NT2/D1 (cell line): ENCODE results near the gene ADAMTS12.

Experiments
- YY1 ChIP-seq: IDR thresholded peaks from 2 replicates; pipeline ENCODE4 v1.6.1; 2011; ENCODE audit not compliant: insufficient read length, insufficient read depth
- ZNF274 ChIP-seq: IDR thresholded peaks from 2 replicates; pipeline ENCODE4 v1.6.1; 2011; ENCODE audit warnings: mild to moderate bottlenecking, low read depth, low read length

GRCh38 chr5:33816791-33817190 lies 75.0 kb downstream of the ADAMTS12 start:
- TF ChIP-seq YY1: no peak
- no peak for TF ChIP-seq ZNF274
